Smooth muscle cell (in vitro differentiated cells): ENCODE results near the gene PPFIA3. TPM values are rescaled to one million over a fixed set of nuclear protein-coding genes. Genes with fewer than 3 reads are reported as not detected.

Source experiments
- DNase-seq: peaks from one replicate; lab custom pipeline; 2025; ENCODE audit not compliant: unreplicated experiment; lab: John Stamatoyannopoulos, UW
- H2AFZ ChIP-seq: fragments of 200-600 bp; sonication (generic); 2 replicates; pipeline ENCODE4 v1.6.0; 2016; ENCODE audit warnings: antibody characterized with exemption, low read depth, mild to moderate bottlenecking
- H3F3A ChIP-seq: fragments of 200-600 bp; sonication (generic); 2 replicates; pipeline ENCODE4 v1.6.0; 2017; ENCODE audit warnings: antibody characterized with exemption, low read depth
- H3K27ac ChIP-seq: fragments of 200-600 bp; sonication (generic); 2 replicates; pipeline ENCODE4 v1.5.1; 2016; ENCODE audit warnings: low read depth, mild to moderate bottlenecking
- H3K27me3 ChIP-seq: fragments of 200-600 bp; sonication (generic); 2 replicates; pipeline ENCODE4 v1.6.1; 2016; ENCODE audit warnings: low read depth, mild to moderate bottlenecking
- H3K36me3 ChIP-seq: fragments of 200-600 bp; sonication (generic); 2 replicates; pipeline ENCODE4 v1.5.1; 2016; ENCODE audit warnings: low read depth
- H3K4me1 ChIP-seq: fragments of 200-600 bp; sonication (generic); 2 replicates; pipeline ENCODE4 v1.5.1; 2016; ENCODE audit warnings: low read depth
- H3K4me2 ChIP-seq: fragments of 200-600 bp; sonication (generic); 2 replicates; pipeline ENCODE4 v1.6.0; 2016; ENCODE audit warnings: mild to moderate bottlenecking
- H3K4me3 ChIP-seq: fragments of 200-600 bp; sonication (generic); 2 replicates; pipeline ENCODE4 v1.5.1; 2016; ENCODE audit warnings: mild to moderate bottlenecking
- H3K79me2 ChIP-seq: fragments of 200-600 bp; sonication (generic); 2 replicates; pipeline ENCODE4 v1.6.0; 2016; ENCODE audit warnings: low read depth, mild to moderate bottlenecking
- H3K9ac ChIP-seq: fragments of 200-600 bp; sonication (generic); 2 replicates; pipeline ENCODE4 v1.6.0; 2016; ENCODE audit warnings: low read depth
- H3K9me3 ChIP-seq: fragments of 200-600 bp; sonication (generic); replicated peaks from 2 replicates; pipeline ENCODE4 v1.5.1; 2016; ENCODE audit warnings: low read depth
- H4K20me1 ChIP-seq: fragments of 200-600 bp; sonication (generic); 2 replicates; pipeline ENCODE4 v1.6.0; 2016; ENCODE audit warnings: low read depth
- CTCF ChIP-seq: fragments of 200-600 bp; sonication (generic); IDR thresholded peaks from 2 replicates; pipeline ENCODE4 v1.5.1; 2017; ENCODE audit warnings: borderline replicate concordance, mild to moderate bottlenecking, antibody characterized with exemption; ENCODE audit not compliant: insufficient read depth, poor library complexity, severe bottlenecking
- WGBS: methylation state at CpG from one replicate; pipeline ENCODE4 v1.1.7; 2016; ENCODE audit warnings: low lambda C conversion rate; 5-methylcytosine and 5-hydroxymethylcytosine counted together
- polyA plus RNA-seq: library from polyadenylated mRNA; unstranded; fragments of >200 nt; fragmentation: Nextera tagmentation; extraction: Ambion mirVana; gene quantifications from 2 replicates; pipeline ENCODE4 v1.2.1, GENCODE V29; 2016
- total RNA-seq: library from RNA; depleted of rRNA; stranded (reverse); fragments of >200 nt; gene quantifications from 2 replicates; pipeline ENCODE4 v1.2.3, GENCODE V29; 2014

PPFIA3 gene
- total and polyA plus RNA-seq, 2 experiments from 2014 or later = 3.2 to 20.3 TPM

DNA sequence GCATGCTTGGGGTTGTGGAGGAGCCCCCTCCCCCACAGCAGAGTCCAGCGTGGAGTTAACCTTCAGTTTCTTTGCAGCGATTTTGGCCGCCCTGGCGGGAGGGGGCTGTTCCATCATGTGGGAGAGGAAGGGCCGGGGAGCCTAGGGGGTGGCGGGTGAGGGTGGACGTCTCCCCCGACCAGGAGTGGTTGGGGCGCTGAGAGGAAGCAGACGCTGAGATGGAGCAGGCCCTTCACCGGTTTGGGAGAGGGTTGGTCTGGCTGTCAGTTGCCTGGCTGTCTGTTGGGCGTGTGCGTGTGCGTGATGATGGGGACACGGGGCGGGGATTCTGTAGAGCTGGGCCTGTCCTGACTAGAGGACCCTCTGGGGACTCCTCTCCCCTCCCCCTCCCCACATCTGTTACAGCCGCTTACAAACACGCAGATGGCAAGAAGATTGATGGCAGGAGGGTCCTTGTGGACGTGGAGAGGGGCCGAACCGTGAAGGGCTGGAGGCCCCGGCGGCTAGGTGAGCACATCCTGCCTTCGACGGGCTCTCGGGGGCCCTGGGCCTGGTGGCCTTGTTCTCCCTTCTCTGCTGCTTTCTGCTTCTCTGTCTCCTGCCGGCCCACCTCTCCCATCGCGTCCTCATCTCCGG lies 15.0 kb upstream of the PPFIA3 start:
- Histone ChIP-seq H3K4me3 (no peak overlapping the region), H3K27me3 (no peaks in the 10 kb centered on the region), H3K9ac (no peak overlapping the region), H3K27ac (no peak overlapping the region), H4K20me1 (peaks cover 81% of the 10 kb centered on the region), H3K4me2 (no peak overlapping the region), H3K4me1 (no peaks in the 10 kb centered on the region), H3K79me2 (peaks cover 8% of the 10 kb centered on the region), H3K36me3 (no peaks in the 10 kb centered on the region), H2AFZ (no peak overlapping the region), H3K9me3 (no peaks in the 10 kb centered on the region), H3F3A (peaks cover 13% of the 10 kb centered on the region)
- no peak for DNase-seq
- 95% methylated on average over 25 of the region's 30 CpGs for WGBS
- TF ChIP-seq CTCF = no peak

GRCh38 chr19:49106648-49107135 lies 12.7 kb upstream of the PPFIA3 start:
- Histone ChIP-seq H3K4me2 (no peak overlapping the region), H3K79me2 (peaks cover 3% of the 10 kb centered on the region), H3K27me3 (no peaks in the 10 kb centered on the region), H3K4me1 (peaks cover 4% of the 10 kb centered on the region), H3F3A (peaks cover 24% of the 10 kb centered on the region), H2AFZ (no peak overlapping the region), H4K20me1 (peaks cover 72% of the 10 kb centered on the region), H3K27ac (no peak overlapping the region), H3K9ac (no peak overlapping the region), H3K9me3 (no peaks in the 10 kb centered on the region), H3K4me3 (no peak overlapping the region), H3K36me3 (no peaks in the 10 kb centered on the region)
- no peak for DNase-seq
- WGBS = 76% methylated on average over 12 of the region's 12 CpGs
- peak; percentile 78 for TF ChIP-seq CTCF

DNA sequence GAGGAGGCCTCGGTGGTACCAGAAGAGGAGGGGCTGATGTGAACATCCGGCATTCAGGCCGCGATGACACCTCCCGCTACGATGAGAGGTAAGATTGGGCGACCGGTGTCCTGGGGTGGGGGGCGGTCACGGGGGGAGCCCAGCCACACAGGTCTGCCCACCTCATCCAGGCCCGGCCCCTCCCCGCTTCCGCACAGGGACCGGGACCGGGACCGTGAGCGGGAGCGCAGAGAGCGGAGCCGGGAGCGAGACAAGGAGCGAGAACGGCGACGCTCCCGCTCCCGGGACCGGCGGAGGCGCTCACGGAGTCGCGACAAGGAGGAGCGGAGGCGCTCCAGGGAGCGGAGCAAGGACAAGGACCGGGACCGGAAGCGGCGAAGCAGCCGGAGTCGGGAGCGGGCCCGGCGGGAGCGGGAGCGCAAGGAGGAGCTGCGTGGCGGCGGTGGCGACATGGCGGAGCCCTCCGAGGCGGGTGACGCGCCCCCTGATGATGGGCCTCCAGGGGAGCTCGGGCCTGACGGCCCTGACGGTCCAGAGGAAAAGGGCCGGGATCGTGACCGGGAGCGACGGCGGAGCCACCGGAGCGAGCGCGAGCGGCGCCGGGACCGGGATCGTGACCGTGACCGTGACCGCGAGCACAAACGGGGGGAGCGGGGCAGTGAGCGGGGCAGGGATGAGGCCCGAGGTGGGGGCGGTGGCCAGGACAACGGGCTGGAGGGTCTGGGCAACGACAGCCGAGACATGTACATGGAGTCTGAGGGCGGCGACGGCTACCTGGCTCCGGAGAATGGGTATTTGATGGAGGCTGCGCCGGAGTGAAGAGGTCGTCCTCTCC lies 11.5 kb upstream of the PPFIA3 start:
- Histone ChIP-seq H3K9ac (no peak overlapping the region), H2AFZ (no peak overlapping the region), H3K27me3 (no peaks in the 10 kb centered on the region), H3K79me2 (peaks cover 3% of the 10 kb centered on the region), H3F3A (peaks cover 24% of the 10 kb centered on the region), H3K4me2 (no peak overlapping the region), H3K27ac (no peak overlapping the region), H3K4me3 (no peak overlapping the region), H3K4me1 (peaks cover 4% of the 10 kb centered on the region), H4K20me1 (peaks cover 64% of the 10 kb centered on the region), H3K36me3 (no peaks in the 10 kb centered on the region), H3K9me3 (no peaks in the 10 kb centered on the region)
- WGBS = 97% methylated on average over 68 of the region's 93 CpGs
- DNase-seq = no peak
- no peak for TF ChIP-seq CTCF
